ENCODE results near the gene CLPTM1L.
"Not testable (repeated sequence)": the region's sequence is repeated elsewhere in the genome, so short reads cannot be mapped to it uniquely, and the experiment has no call there.

Gene CLPTM1L

DNA sequence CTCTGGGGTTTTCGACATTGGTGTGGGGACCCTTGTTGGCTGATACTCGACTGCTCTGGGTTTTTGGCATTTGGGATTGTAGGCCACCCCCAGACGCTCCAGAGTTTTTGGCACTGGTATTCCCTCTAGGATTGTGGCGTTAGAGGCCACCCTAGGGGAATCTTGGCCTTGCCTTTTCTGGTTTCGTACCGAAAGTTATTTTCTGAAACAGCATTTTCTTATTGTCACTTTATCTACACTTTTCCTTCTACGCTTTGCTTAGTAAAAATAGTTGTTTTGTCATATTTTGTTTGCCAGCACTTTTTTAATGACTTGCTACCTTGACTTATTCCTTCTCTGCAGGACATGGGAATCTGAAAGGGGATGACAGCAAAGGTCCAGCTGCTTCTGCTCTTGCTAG is 25.1 kb upstream of the CLPTM1L start:
- Histone ChIP-seq H3K27ac (ENCODE audit: low read depth, low read length) (no peak overlapping the region), H3K4me1 (ENCODE audit: control insufficient read depth, insufficient read depth, low read length) (0 out of 2 replicates have a peak, but pooled peaks cover 2% of the 10 kb centered on the region), H3K36me3 (ENCODE audit: control insufficient read depth, insufficient read depth, low read length) (no peaks in the 10 kb centered on the region), H3K9me3 (ENCODE audit: control insufficient read depth, insufficient read depth, low read length) (no peaks in the 10 kb centered on the region), H3K4me3 (ENCODE audit: low read depth, low read length) (no peak overlapping the region), H3K9ac (ENCODE audit: low read depth, low read length) (no peak overlapping the region), H3K27me3 (ENCODE audit: control insufficient read depth, insufficient read depth, low read length) (peaks cover 3% of the 10 kb centered on the region; the same call in 1 of the 2 replicates)

GRCh38 chr5:1368756-1369155 is 23.9 kb upstream of the CLPTM1L start:
- Histone ChIP-seq H3K36me3 (ENCODE audit: control insufficient read depth, insufficient read depth, low read length) (no peaks in the 10 kb centered on the region), H3K9ac (ENCODE audit: low read depth, low read length) (no peak overlapping the region), H3K27me3 (ENCODE audit: control insufficient read depth, insufficient read depth, low read length) (no peaks in the 10 kb centered on the region), H3K4me1 (ENCODE audit: control insufficient read depth, insufficient read depth, low read length) (no peaks in the 10 kb centered on the region), H3K27ac (ENCODE audit: low read depth, low read length) (no peak overlapping the region), H3K9me3 (ENCODE audit: control insufficient read depth, insufficient read depth, low read length) (no peaks in the 10 kb centered on the region), H3K4me3 (ENCODE audit: low read depth, low read length) (no peak overlapping the region)

GRCh38 chr5:1368236-1368635 is 23.3 kb upstream of the CLPTM1L start:
- Histone ChIP-seq H3K4me3 (ENCODE audit: low read depth, low read length) (no peak overlapping the region), H3K36me3 (ENCODE audit: control insufficient read depth, insufficient read depth, low read length) (no peaks in the 10 kb centered on the region), H3K4me1 (ENCODE audit: control insufficient read depth, insufficient read depth, low read length) (no peaks in the 10 kb centered on the region), H3K27ac (ENCODE audit: low read depth, low read length) (no peak overlapping the region), H3K9ac (ENCODE audit: low read depth, low read length) (no peak overlapping the region), H3K27me3 (ENCODE audit: control insufficient read depth, insufficient read depth, low read length) (no peaks in the 10 kb centered on the region), H3K9me3 (ENCODE audit: control insufficient read depth, insufficient read depth, low read length) (no peaks in the 10 kb centered on the region)

DNA sequence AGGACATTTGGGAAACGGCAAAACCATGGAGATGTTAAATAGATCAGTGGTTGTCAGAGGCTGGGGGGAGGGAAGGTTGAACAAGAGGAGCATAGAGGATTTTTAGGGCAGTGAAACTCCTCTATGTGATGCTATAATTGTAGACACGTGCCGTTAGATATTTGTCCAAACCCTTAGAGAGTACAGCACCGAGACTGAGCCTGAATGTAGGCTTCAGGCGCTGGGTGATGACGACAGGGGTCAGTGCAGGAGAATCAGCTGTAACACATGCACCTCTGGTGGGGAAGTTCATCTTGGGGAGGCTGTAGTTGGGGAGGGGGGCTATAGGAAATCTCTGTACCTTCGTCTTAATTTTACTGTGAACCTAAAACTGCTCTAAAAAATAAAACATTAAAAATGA is 22.2 kb upstream of the CLPTM1L start:
- Histone ChIP-seq H3K4me3 (ENCODE audit: low read depth, low read length) (no peak overlapping the region), H3K36me3 (ENCODE audit: control insufficient read depth, insufficient read depth, low read length) (no peaks in the 10 kb centered on the region), H3K9me3 (ENCODE audit: control insufficient read depth, insufficient read depth, low read length) (no peaks in the 10 kb centered on the region), H3K27me3 (ENCODE audit: control insufficient read depth, insufficient read depth, low read length) (no peaks in the 10 kb centered on the region), H3K4me1 (ENCODE audit: control insufficient read depth, insufficient read depth, low read length) (no peaks in the 10 kb centered on the region), H3K9ac (ENCODE audit: low read depth, low read length) (no peak overlapping the region), H3K27ac (ENCODE audit: low read depth, low read length) (no peak overlapping the region)

DNA sequence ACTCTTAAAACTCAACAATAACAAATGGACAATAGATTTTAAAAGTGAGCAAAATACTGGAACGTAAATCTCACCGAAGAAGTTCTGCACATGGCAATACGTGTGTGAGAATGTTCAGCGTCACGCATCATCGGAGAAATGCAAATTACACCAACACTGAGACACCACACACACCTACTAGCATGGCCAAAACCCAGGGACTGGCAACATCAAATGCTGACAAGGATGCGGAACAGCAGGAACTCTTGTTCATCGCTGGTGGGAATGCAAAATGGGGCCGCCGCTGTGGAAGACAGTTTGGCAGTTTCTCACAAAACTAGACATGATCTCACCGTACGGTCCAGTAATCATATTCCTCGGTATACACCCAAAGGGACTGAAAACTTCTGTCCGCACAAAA is 21.6 kb upstream of the CLPTM1L start:
- Histone ChIP-seq H3K27me3 (ENCODE audit: control insufficient read depth, insufficient read depth, low read length) (no peaks in the 10 kb centered on the region), H3K9ac (ENCODE audit: low read depth, low read length) (no peak overlapping the region), H3K4me3 (ENCODE audit: low read depth, low read length) (no peak overlapping the region), H3K4me1 (ENCODE audit: control insufficient read depth, insufficient read depth, low read length) (no peaks in the 10 kb centered on the region), H3K27ac (ENCODE audit: low read depth, low read length) (no peak overlapping the region), H3K36me3 (ENCODE audit: control insufficient read depth, insufficient read depth, low read length) (no peaks in the 10 kb centered on the region), H3K9me3 (ENCODE audit: control insufficient read depth, insufficient read depth, low read length) (no peaks in the 10 kb centered on the region)

- no peak overlapping the region for H3K4me3 ChIP-seq (ENCODE audit: low read depth, low read length)
- no peaks in the 10 kb centered on the region for H3K27me3 ChIP-seq (ENCODE audit: control insufficient read depth, insufficient read depth, low read length)
- H3K36me3 ChIP-seq (ENCODE audit: control insufficient read depth, insufficient read depth, low read length), result no peaks in the 10 kb centered on the region
- H3K9ac ChIP-seq (ENCODE audit: low read depth, low read length), result no peak overlapping the region
- no peaks in the 10 kb centered on the region for H3K4me1 ChIP-seq (ENCODE audit: control insufficient read depth, insufficient read depth, low read length)
- H3K27ac ChIP-seq (ENCODE audit: low read depth, low read length), result no peak overlapping the region
- no peaks in the 10 kb centered on the region for H3K9me3 ChIP-seq (ENCODE audit: control insufficient read depth, insufficient read depth, low read length)
These were observed 19.3 kb upstream of the CLPTM1L start for GRCh38 chr5:1364211-1364610.

DNA sequence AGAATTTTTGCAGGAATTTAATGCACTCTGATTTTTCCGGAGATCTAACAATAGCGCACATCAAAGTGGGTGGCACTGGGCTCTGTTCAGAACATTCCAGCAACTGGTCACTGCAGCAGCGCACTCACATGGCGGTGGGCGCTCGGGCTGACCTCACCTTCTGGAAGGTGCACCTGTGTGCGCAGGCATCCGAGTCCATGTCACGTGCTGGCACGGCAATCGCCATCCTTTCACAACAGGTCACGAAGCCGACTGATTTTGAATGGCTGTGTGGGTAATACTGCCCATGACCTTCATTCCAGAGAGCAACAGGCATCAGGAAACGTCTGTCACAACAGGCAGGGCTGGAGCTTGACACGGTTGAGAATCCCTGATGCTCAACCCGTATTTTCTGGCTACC is 18.7 kb upstream of the CLPTM1L start:
- Histone ChIP-seq H3K4me1 (ENCODE audit: control insufficient read depth, insufficient read depth, low read length) (no peaks in the 10 kb centered on the region), H3K9ac (ENCODE audit: low read depth, low read length) (no peak overlapping the region), H3K27me3 (ENCODE audit: control insufficient read depth, insufficient read depth, low read length) (no peaks in the 10 kb centered on the region), H3K9me3 (ENCODE audit: control insufficient read depth, insufficient read depth, low read length) (no peaks in the 10 kb centered on the region), H3K27ac (ENCODE audit: low read depth, low read length) (no peak overlapping the region), H3K4me3 (ENCODE audit: low read depth, low read length) (no peak overlapping the region), H3K36me3 (ENCODE audit: control insufficient read depth, insufficient read depth, low read length) (no peaks in the 10 kb centered on the region)

GRCh38 chr5:1363160-1363559 is 18.3 kb upstream of the CLPTM1L start:
- no peaks in the 10 kb centered on the region for H3K4me1 ChIP-seq (ENCODE audit: control insufficient read depth, insufficient read depth, low read length)
- no peaks in the 10 kb centered on the region for H3K9me3 ChIP-seq (ENCODE audit: control insufficient read depth, insufficient read depth, low read length)
- H3K27ac ChIP-seq (ENCODE audit: low read depth, low read length), result no peak overlapping the region
- no peak overlapping the region for H3K4me3 ChIP-seq (ENCODE audit: low read depth, low read length)
- no peaks in the 10 kb centered on the region for H3K27me3 ChIP-seq (ENCODE audit: control insufficient read depth, insufficient read depth, low read length)
- H3K36me3 ChIP-seq (ENCODE audit: control insufficient read depth, insufficient read depth, low read length), result no peaks in the 10 kb centered on the region
- H3K9ac ChIP-seq (ENCODE audit: low read depth, low read length), result no peak overlapping the region

- no peaks in the 10 kb centered on the region for H3K36me3 ChIP-seq (ENCODE audit: control insufficient read depth, insufficient read depth, low read length)
- no peak overlapping the region for H3K27ac ChIP-seq (ENCODE audit: low read depth, low read length)
- H3K27me3 ChIP-seq (ENCODE audit: control insufficient read depth, insufficient read depth, low read length), result no peaks in the 10 kb centered on the region
- no peak overlapping the region for H3K4me3 ChIP-seq (ENCODE audit: low read depth, low read length)
- no peaks in the 10 kb centered on the region for H3K4me1 ChIP-seq (ENCODE audit: control insufficient read depth, insufficient read depth, low read length)
- no peaks in the 10 kb centered on the region for H3K9me3 ChIP-seq (ENCODE audit: control insufficient read depth, insufficient read depth, low read length)
- H3K9ac ChIP-seq (ENCODE audit: low read depth, low read length), result no peak overlapping the region
These were observed 17.5 kb upstream of the CLPTM1L start for GRCh38 chr5:1362242-1363015.

- Histone ChIP-seq H3K4me1 (ENCODE audit: control insufficient read depth, insufficient read depth, low read length) (no peaks in the 10 kb centered on the region), H3K9me3 (ENCODE audit: control insufficient read depth, insufficient read depth, low read length) (no peaks in the 10 kb centered on the region), H3K27me3 (ENCODE audit: control insufficient read depth, insufficient read depth, low read length) (no peaks in the 10 kb centered on the region), H3K9ac (ENCODE audit: low read depth, low read length) (no peak overlapping the region), H3K27ac (ENCODE audit: low read depth, low read length) (no peak overlapping the region), H3K36me3 (ENCODE audit: control insufficient read depth, insufficient read depth, low read length) (no peaks in the 10 kb centered on the region), H3K4me3 (ENCODE audit: low read depth, low read length) (no peak overlapping the region)
These were observed 16.0 kb upstream of the CLPTM1L start for GRCh38 chr5:1360861-1361260.

DNA sequence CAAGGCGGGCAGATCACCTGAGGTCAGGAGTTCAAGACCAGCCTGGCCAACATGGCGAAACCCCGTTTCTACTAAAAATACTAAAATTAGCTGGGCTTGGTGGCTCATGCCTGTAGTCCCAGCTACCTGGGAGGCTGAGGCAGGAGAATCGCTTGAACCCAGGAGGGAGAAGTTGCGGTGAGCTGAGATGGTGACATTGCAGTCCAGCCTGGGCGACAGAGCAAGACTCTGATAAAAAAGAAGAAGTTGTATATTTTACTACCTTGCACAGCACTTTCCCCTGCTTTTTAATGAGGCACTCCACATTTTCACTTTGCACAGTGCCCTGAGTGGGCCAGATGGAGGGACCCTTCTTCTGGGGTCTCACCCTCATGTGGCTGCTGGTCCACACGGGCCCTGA is 15.5 kb upstream of the CLPTM1L start:
- H3K36me3 ChIP-seq (ENCODE audit: control insufficient read depth, insufficient read depth, low read length); H3K27ac ChIP-seq (ENCODE audit: low read depth, low read length); H3K4me1 ChIP-seq (ENCODE audit: control insufficient read depth, insufficient read depth, low read length); H3K27me3 ChIP-seq (ENCODE audit: control insufficient read depth, insufficient read depth, low read length); H3K9me3 ChIP-seq (ENCODE audit: control insufficient read depth, insufficient read depth, low read length); H3K4me3 ChIP-seq (ENCODE audit: low read depth, low read length); H3K9ac ChIP-seq (ENCODE audit: low read depth, low read length): not testable (repeated sequence)

Measured in HUES48 (cell line).